ENCODE results near the gene ZNF407.

ZNF407 gene

DNA sequence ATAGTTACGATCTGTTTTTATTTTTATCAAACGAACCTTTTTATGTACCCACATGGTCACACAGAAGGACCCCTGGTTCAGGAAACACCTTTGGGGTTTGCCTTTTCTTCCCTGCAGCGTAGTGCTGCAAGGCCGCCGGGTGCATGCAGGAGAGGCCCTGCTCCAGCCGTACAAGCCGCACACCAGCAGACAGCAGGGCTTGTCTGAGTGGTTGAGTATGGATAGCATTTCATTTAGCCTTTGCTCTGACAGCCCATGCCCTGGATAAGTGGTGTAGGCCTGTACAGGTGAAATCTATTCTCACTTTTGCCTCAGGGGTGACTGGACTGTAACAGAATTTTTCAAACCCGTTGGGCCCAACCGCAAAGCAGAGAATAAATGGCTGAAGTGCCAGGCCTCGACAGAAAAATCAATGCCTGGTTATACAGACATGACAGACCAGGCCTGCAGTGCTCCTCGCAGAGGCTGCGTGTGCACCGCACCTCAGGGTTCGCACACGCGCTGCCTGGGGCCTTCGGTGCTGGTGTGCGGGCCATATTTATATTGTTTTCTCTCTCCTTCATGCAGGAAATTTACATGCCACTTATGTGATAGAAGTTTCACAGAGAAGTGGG is 279.1 kb downstream of the ZNF407 start:
- DNase-seq (ENCODE audit: low read depth): no peak
- TF ChIP-seq, protein P1, sequence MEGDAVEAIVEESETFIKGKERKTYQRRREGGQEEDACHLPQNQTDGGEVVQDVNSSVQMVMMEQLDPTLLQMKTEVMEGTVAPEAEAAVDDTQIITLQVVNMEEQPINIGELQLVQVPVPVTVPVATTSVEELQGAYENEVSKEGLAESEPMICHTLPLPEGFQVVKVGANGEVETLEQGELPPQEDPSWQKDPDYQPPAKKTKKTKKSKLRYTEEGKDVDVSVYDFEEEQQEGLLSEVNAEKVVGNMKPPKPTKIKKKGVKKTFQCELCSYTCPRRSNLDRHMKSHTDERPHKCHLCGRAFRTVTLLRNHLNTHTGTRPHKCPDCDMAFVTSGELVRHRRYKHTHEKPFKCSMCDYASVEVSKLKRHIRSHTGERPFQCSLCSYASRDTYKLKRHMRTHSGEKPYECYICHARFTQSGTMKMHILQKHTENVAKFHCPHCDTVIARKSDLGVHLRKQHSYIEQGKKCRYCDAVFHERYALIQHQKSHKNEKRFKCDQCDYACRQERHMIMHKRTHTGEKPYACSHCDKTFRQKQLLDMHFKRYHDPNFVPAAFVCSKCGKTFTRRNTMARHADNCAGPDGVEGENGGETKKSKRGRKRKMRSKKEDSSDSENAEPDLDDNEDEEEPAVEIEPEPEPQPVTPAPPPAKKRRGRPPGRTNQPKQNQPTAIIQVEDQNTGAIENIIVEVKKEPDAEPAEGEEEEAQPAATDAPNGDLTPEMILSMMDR (IDR thresholded peaks at IDR 0.05; ENCODE audit: control insufficient read depth, extremely low read depth, insufficient read depth): no peak
- H3K4me3 ChIP-seq (ENCODE audit: low read depth, low read length): no peak overlapping the region

DNA sequence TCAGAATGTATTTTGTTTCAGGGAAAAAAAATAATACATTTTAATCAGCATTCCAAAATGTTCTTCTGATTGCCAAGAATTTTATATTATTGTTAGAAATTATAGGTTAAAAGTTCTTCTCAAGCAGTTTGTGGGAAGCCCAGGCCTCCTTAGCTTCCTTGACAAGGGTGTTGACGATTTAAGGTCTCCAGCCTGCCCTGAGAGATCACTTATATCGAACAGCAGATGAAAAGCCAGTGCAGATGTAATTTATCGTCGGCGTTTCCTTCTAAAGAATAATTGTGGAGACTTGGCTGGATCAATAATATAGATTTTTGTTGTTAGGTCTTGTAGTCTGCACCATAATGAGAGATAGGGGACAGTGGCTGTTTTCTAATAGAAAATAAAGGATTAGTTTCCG is 280.6 kb downstream of the ZNF407 start:
- no peak for DNase-seq (ENCODE audit: low read depth)
- TF ChIP-seq, protein P1 (IDR thresholded peaks at IDR 0.05; ENCODE audit: control insufficient read depth, extremely low read depth, insufficient read depth): no peak
- no peak overlapping the region for H3K4me3 ChIP-seq (ENCODE audit: low read depth, low read length)

DNA sequence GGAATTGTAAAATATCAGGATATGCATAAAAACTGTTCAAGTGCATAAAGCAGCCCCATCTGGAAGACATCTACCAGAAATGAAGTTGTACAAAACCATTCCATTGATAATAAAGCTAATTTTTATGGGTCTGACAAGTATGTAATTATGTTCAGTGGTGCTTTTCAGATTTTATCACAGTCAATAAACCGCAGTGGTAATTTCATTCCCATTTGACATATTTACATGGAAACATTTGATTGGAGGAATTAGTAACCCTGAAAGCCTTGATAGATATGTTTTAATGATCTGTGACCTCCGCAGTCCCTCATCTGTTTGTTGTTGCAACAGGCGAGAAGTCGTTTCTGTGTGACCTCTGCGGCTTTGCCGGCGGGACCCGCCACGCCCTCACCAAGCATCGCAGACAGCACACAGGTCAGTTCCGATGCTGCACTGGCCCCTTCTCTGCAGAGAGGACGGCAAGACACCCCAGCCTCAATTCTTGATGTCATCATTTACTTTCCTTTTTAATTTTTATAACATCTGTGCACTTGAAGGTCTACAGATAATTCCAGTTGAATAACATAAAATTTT is 283.1 kb downstream of the ZNF407 start:
- TF ChIP-seq, protein P1 (IDR thresholded peaks at IDR 0.05; ENCODE audit: control insufficient read depth, extremely low read depth, insufficient read depth): no peak
- DNase-seq (ENCODE audit: low read depth): no peak
- no peak overlapping the region for H3K4me3 ChIP-seq (ENCODE audit: low read depth, low read length)

DNA sequence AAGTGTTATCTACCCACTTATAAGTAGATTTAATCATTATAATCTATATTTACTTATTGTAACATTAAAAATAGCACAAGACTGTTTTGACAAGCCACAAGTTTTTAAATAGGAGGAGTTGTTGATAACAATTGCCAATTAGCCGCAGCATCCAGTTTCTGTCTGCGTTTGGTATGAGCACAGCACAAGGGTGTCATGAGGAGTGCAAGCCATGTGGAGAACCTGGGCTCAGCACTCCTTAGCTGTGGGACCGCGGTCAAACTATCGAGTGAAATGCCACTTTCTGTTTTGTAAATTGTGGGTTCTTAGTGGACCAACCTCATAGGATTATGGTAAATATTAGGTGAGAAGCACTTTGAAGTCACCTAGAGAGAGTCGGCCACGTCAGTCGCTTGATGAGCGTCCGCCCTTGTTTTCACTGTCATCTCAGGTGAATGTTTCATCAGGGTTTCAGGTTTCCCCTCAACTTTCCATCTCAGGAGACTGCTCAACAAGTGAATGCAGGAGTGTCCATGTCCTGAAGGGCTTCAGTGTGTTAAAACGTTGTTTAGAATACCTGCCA is 294.5 kb downstream of the ZNF407 start:
- no peak for DNase-seq (ENCODE audit: low read depth)
- TF ChIP-seq, protein P1 (IDR thresholded peaks at IDR 0.05; ENCODE audit: control insufficient read depth, extremely low read depth, insufficient read depth): no peak
- no peak overlapping the region for H3K4me3 ChIP-seq (ENCODE audit: low read depth, low read length)

DNA sequence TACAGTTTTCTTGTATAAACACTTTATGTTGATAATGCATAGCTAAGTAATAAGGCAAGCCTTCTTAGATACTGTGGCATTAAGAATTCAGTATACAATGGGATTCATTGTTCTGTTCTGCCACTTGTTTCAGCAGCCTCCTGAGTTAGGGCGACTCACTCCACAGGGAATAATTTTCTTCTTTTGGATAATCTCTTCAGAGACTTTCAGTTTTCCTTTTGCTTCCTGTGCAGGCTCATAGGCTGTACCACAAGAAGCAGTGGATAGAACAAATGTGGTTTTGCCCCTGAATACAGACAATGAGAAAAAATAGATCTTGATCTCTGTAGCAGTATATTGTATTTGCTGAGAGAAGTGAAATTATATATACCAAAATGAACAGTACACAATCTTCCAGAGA is 298.0 kb downstream of the ZNF407 start:
- H3K4me3 ChIP-seq (ENCODE audit: low read depth, low read length): no peak overlapping the region
- no peak for DNase-seq (ENCODE audit: low read depth)
- TF ChIP-seq, protein P1 (IDR thresholded peaks at IDR 0.05; ENCODE audit: control insufficient read depth, extremely low read depth, insufficient read depth): no peak

DNA sequence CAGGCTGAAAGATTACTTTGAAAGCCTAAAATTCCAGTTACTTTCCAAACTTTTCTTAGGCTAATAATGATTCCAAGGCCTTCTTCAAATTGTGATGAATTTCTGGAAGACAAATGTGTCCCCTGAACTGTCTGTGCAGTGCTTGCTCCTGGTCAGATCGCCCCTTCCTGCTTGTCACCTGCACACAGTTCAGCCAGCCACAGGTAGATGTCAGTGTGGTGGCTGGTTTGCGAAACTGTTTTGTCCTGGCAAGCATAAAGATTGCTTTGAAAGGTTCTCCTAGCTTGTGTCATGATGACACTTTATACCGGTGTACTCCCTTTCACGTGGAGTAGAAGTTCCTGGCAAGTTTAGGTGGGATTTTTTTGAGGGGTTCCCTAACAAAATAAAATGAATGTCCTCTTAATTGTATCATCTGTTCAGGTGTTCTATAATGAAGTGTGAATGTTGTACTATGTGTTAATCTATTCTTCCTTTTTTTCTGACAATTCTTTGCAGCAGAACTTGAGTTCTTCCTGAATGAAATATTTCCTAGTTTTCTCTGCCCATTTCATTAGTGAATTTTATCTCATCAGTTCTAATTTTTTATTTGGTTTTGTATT is 298.8 kb downstream of the ZNF407 start:
- DNase-seq (ENCODE audit: low read depth): peak; percentile 51
- TF ChIP-seq, protein P1 (IDR thresholded peaks at IDR 0.05; ENCODE audit: control insufficient read depth, extremely low read depth, insufficient read depth): peak; percentile 97
- H3K4me3 ChIP-seq (ENCODE audit: low read depth, low read length): no peak overlapping the region
